ENCODE data around the gene ZNF140. TPM values are rescaled to one million over a fixed set of nuclear protein-coding genes. Genes with fewer than 3 reads are reported as not detected.
A peak's percentile ranks its signal among the peaks of the same experiment; 100 is the strongest.

The ZNF140 gene
- polyA plus RNA-seq, 1 donor = 28.5 TPM

GRCh38 chr12:133073836-133074235 is 6.9 kb upstream of the ZNF140 start:
- Histone ChIP-seq H3K27ac (ENCODE audit: low read length) (no peak overlapping the region), H3K4me1 (ENCODE audit: control insufficient read depth, insufficient read depth, low read length) (no peaks in the 10 kb centered on the region), H3K4me3 (ENCODE audit: low read length) (no peak overlapping the region), H3K27me3 (ENCODE audit: control insufficient read depth, insufficient read depth, low read length) (no peaks in the 10 kb centered on the region), H3K9me3 (ENCODE audit: control insufficient read depth, low read depth, low read length) (peaks cover 30% of the 10 kb centered on the region), H3K36me3 (ENCODE audit: control insufficient read depth, insufficient read depth, low read length) (no peaks in the 10 kb centered on the region)
- WGBS (ENCODE audit: insufficient coverage, low lambda C conversion rate) = 93% methylated on average over 2 of the region's 2 CpGs
- no peak for DNase-seq

DNA sequence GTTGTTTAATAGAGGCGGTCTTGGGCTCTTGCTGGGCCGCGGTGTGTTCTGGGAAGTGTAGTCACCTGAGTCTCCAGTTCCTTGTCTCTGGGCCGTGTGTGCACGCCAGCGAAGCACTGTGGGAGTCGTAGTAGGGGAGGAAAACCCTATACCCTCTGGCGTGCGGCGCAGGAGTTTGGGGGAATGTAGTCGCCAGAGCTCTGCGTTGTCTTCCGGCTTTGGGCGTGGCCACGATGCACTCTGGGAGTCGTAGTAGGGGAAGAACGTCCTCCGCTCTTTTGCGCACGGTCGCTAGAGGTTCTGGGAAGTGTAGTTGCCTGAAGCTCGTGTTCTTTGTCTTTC is 726 bp upstream of the ZNF140 start:
- Histone ChIP-seq H3K27ac (ENCODE audit: low read length) (peak overlapping the region; percentile 98), H3K9me3 (ENCODE audit: control insufficient read depth, low read depth, low read length) (peaks cover 43% of the 10 kb centered on the region), H3K4me1 (ENCODE audit: control insufficient read depth, insufficient read depth, low read length) (peaks cover 6% of the 10 kb centered on the region), H3K36me3 (ENCODE audit: control insufficient read depth, insufficient read depth, low read length) (peaks cover 29% of the 10 kb centered on the region), H3K27me3 (ENCODE audit: control insufficient read depth, insufficient read depth, low read length) (no peaks in the 10 kb centered on the region), H3K4me3 (ENCODE audit: low read length) (peak overlapping the region; percentile 93)
- DNase-seq = peak; percentile 100
- WGBS (ENCODE audit: insufficient coverage, low lambda C conversion rate) = no CpG with 5 or more reads among the region's 22 CpGs

DNA sequence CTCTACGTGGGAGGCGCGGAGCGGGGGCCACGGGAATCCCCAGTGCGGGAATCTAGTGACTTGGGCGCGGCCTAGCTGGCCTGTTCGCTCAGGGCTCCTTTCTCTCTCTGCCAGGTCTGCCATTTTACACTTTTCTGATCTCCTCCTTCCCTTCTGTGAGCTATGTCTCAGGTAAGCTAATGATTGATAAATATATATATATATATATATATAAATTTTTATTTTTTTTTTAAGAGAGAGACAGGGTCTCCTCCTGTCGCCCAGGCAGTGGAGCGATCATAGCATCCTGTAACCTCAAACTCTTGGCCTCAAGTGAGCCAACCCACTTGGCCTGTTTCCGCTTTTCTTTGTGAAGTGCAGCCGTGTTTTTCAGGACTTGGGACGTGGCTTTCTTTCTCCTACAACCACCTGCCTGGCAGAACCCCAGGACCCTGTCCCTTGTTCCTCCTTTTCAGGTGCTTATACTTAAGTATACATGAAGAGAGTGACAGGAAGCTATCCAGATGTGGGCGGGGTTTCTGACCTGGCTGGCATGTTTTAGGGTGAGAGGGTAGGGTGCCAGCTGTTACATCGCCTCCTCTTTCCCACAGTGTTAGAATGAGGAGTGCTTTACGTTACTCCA is 547 bp downstream of the ZNF140 start:
- no CpG with 5 or more reads among the region's 17 CpGs for WGBS (ENCODE audit: insufficient coverage, low lambda C conversion rate)
- DNase-seq = no peak
- Histone ChIP-seq H3K4me3 (ENCODE audit: low read length) (peak overlapping the region; percentile 93), H3K27ac (ENCODE audit: low read length) (peak overlapping the region; percentile 98), H3K4me1 (ENCODE audit: control insufficient read depth, insufficient read depth, low read length) (peaks cover 6% of the 10 kb centered on the region), H3K36me3 (ENCODE audit: control insufficient read depth, insufficient read depth, low read length) (peaks cover 41% of the 10 kb centered on the region), H3K27me3 (ENCODE audit: control insufficient read depth, insufficient read depth, low read length) (no peaks in the 10 kb centered on the region), H3K9me3 (ENCODE audit: control insufficient read depth, low read depth, low read length) (peaks cover 53% of the 10 kb centered on the region)

DNA sequence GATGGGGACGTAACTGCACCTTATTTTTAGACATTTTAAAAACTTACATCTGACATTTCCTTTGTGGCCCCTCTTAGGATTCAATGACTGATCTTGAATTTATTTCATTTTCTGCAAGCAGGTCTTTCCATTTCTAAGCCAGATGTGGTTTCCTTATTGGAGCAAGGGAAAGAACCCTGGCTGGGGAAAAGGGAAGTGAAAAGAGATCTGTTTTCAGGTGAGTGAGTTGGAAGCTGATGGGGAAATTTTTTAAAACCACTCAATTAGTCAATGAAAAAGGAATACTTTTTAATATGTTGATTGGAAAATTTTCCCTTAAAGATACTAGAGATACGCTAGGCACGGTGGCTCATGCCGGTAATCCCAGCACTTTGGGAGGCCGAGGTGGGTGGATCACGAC is 2.6 kb downstream of the ZNF140 start:
- Histone ChIP-seq H3K9me3 (ENCODE audit: control insufficient read depth, low read depth, low read length) (peaks cover 61% of the 10 kb centered on the region), H3K36me3 (ENCODE audit: control insufficient read depth, insufficient read depth, low read length) (peaks cover 54% of the 10 kb centered on the region), H3K27me3 (ENCODE audit: control insufficient read depth, insufficient read depth, low read length) (no peaks in the 10 kb centered on the region), H3K4me3 (ENCODE audit: low read length) (no peak overlapping the region), H3K27ac (ENCODE audit: low read length) (no peak overlapping the region), H3K4me1 (ENCODE audit: control insufficient read depth, insufficient read depth, low read length) (peaks cover 6% of the 10 kb centered on the region)
- 100% methylated on average over 1 of the region's 6 CpGs for WGBS (ENCODE audit: insufficient coverage, low lambda C conversion rate)
- DNase-seq = no peak

DNA sequence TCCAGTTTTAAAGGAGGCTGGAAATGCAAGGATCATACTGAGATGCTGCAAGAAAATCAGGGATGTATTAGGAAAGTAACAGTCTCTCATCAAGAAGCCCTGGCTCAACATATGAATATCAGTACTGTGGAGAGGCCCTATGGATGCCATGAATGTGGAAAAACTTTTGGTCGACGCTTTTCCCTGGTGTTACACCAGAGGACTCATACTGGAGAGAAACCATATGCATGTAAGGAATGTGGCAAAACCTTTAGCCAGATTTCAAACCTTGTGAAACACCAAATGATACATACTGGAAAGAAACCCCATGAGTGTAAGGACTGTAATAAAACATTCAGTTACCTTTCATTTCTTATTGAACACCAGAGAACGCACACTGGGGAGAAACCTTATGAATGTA is 24.9 kb downstream of the ZNF140 start:
- WGBS (ENCODE audit: insufficient coverage, low lambda C conversion rate) = no CpG with 5 or more reads among the region's 3 CpGs
- no peak for DNase-seq
- peaks cover 34% of the 10 kb centered on the region for H3K36me3 ChIP-seq (ENCODE audit: control insufficient read depth, insufficient read depth, low read length)

DNA sequence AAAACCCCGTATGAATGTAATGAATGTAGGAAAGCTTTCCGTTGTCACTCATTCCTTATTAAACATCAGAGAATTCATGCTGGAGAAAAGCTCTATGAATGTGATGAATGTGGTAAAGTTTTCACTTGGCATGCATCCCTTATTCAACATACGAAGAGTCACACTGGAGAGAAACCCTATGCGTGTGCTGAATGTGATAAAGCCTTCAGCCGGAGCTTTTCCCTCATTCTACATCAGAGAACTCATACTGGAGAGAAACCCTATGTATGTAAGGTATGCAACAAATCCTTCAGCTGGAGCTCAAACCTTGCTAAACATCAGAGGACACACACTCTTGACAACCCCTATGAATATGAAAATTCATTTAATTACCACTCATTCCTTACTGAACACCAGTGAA is 25.5 kb downstream of the ZNF140 start:
- Histone ChIP-seq H3K4me3 (ENCODE audit: low read length) (no peak overlapping the region), H3K9me3 (ENCODE audit: control insufficient read depth, low read depth, low read length) (peaks cover 72% of the 10 kb centered on the region), H3K27me3 (ENCODE audit: control insufficient read depth, insufficient read depth, low read length) (no peaks in the 10 kb centered on the region), H3K4me1 (ENCODE audit: control insufficient read depth, insufficient read depth, low read length) (no peaks in the 10 kb centered on the region), H3K27ac (ENCODE audit: low read length) (no peak overlapping the region), H3K36me3 (ENCODE audit: control insufficient read depth, insufficient read depth, low read length) (peaks cover 33% of the 10 kb centered on the region)
- no peak for DNase-seq
- WGBS (ENCODE audit: insufficient coverage, low lambda C conversion rate) = no CpG with 5 or more reads among the region's 5 CpGs

More for the DNA sequence above, 24.9 kb downstream of the ZNF140 start:
- H3K27ac ChIP-seq (ENCODE audit: low read length) = no peak overlapping the region
- no peaks in the 10 kb centered on the region for H3K27me3 ChIP-seq (ENCODE audit: control insufficient read depth, insufficient read depth, low read length)
- H3K4me3 ChIP-seq (ENCODE audit: low read length) = no peak overlapping the region
- peaks cover 72% of the 10 kb centered on the region for H3K9me3 ChIP-seq (ENCODE audit: control insufficient read depth, low read depth, low read length)
- H3K4me1 ChIP-seq (ENCODE audit: control insufficient read depth, insufficient read depth, low read length) = no peaks in the 10 kb centered on the region

DNA sequence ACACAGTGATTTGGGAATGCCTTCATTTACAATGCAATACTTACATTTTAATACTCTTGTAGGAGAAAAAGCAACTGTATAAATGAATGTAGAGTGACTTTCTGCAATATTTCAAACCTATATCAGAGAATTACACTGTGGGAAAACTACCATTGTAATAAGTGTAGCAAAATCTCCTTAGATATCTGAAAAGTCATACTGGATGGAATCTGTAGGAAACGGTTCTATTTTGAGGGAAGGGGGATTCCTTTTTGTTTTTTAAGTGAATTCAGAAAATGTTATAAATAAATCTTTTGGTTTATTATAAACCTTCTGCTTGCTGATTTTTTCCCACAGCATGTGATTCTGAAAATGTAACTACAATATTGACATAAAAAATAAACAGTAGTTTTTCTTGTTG is 26.4 kb downstream of the ZNF140 start:
- no peak for DNase-seq
- no CpG with 5 or more reads among the region's 1 CpG for WGBS (ENCODE audit: insufficient coverage, low lambda C conversion rate)
- Histone ChIP-seq H3K27ac (ENCODE audit: low read length) (no peak overlapping the region), H3K4me3 (ENCODE audit: low read length) (no peak overlapping the region), H3K36me3 (ENCODE audit: control insufficient read depth, insufficient read depth, low read length) (peaks cover 29% of the 10 kb centered on the region), H3K9me3 (ENCODE audit: control insufficient read depth, low read depth, low read length) (peaks cover 67% of the 10 kb centered on the region), H3K4me1 (ENCODE audit: control insufficient read depth, insufficient read depth, low read length) (no peaks in the 10 kb centered on the region), H3K27me3 (ENCODE audit: control insufficient read depth, insufficient read depth, low read length) (no peaks in the 10 kb centered on the region)

DNA sequence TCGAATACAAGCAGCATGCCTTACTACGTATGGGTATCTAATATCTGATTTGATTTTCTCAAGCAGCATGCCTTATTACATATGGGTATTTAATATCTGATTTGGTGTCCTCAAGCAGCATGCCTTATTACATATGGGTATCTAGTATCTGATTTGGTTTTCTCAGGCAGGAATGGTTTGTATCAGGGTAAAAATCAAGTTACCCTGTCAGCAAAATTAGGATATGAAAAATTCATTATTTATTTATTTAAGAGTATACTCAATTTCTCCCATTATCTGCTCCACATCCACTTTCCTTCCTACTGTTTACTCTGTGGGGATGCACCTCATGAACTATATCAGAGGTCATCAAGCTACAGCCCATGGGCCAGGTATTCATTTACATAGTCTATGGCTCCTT is 27.4 kb downstream of the ZNF140 start:
- H3K4me1 ChIP-seq (ENCODE audit: control insufficient read depth, insufficient read depth, low read length) = no peaks in the 10 kb centered on the region
- no CpG with 5 or more reads among the region's 2 CpGs for whole genome bisulfite sequencing (ENCODE audit: insufficient coverage, low lambda C conversion rate)
- peaks cover 60% of the 10 kb centered on the region for H3K9me3 ChIP-seq (ENCODE audit: control insufficient read depth, low read depth, low read length)
- peaks cover 25% of the 10 kb centered on the region for H3K36me3 ChIP-seq (ENCODE audit: control insufficient read depth, insufficient read depth, low read length)
- H3K27ac ChIP-seq (ENCODE audit: low read length) = no peak overlapping the region
- H3K4me3 ChIP-seq (ENCODE audit: low read length) = no peak overlapping the region
- DNase-seq = no peak
- no peaks in the 10 kb centered on the region for H3K27me3 ChIP-seq (ENCODE audit: control insufficient read depth, insufficient read depth, low read length)

GRCh38 chr12:133120385-133121191 is 39.9 kb downstream of the ZNF140 start:
- no peaks in the 10 kb centered on the region for H3K27me3 ChIP-seq (ENCODE audit: control insufficient read depth, insufficient read depth, low read length)
- no peaks in the 10 kb centered on the region for H3K4me1 ChIP-seq (ENCODE audit: control insufficient read depth, insufficient read depth, low read length)
- H3K9me3 ChIP-seq (ENCODE audit: control insufficient read depth, low read depth, low read length) = peaks cover 62% of the 10 kb centered on the region
- no peak for DNase-seq
- no peak overlapping the region for H3K27ac ChIP-seq (ENCODE audit: low read length)
- H3K36me3 ChIP-seq (ENCODE audit: control insufficient read depth, insufficient read depth, low read length) = peaks cover 13% of the 10 kb centered on the region
- H3K4me3 ChIP-seq (ENCODE audit: low read length) = no peak overlapping the region
- 100% methylated on average over 1 of the region's 3 CpGs for WGBS (ENCODE audit: insufficient coverage, low lambda C conversion rate)

GRCh38 chr12:133124674-133125073 is 44.0 kb downstream of the ZNF140 start:
- Histone ChIP-seq H3K4me3 (ENCODE audit: low read length) (no peak overlapping the region), H3K36me3 (ENCODE audit: control insufficient read depth, insufficient read depth, low read length) (peaks cover 20% of the 10 kb centered on the region), H3K9me3 (ENCODE audit: control insufficient read depth, low read depth, low read length) (peaks cover 61% of the 10 kb centered on the region), H3K27ac (ENCODE audit: low read length) (no peak overlapping the region), H3K4me1 (ENCODE audit: control insufficient read depth, insufficient read depth, low read length) (no peaks in the 10 kb centered on the region), H3K27me3 (ENCODE audit: control insufficient read depth, insufficient read depth, low read length) (no peaks in the 10 kb centered on the region)
- DNase-seq = no peak
- 100% methylated on average over 1 of the region's 2 CpGs for WGBS (ENCODE audit: insufficient coverage, low lambda C conversion rate)

Data from large intestine (tissue), 3 donors.